ENCODE measurements around the gene DEFB129. TPM values are rescaled to one million over a fixed set of nuclear protein-coding genes. Genes with fewer than 3 reads are reported as not detected.
A peak's percentile ranks its signal among the peaks of the same experiment; 100 is the strongest.
"Not testable (repeated sequence)": the region's sequence is repeated elsewhere in the genome, so short reads cannot be mapped to it uniquely, and the experiment has no call there.

Gene DEFB129
- total and polyA plus RNA-seq, 11 donors = not detected

GRCh38 chr20:198225-198624 lies 28.8 kb upstream of the DEFB129 start:
- intact Hi-C loops (cut with DNase I) = no loop called here
- Histone ChIP-seq H3K4me3 (no peak overlapping the region), H3K9me3 (peaks cover 0 to 4% (median 0%) of the 10 kb centered on the region in 12 donors), H3K27me3 (peaks cover 0 to 2% (median 0%) of the 10 kb centered on the region in 9 donors), H3K27ac (no peak overlapping the region), H3K4me1 (no peaks in the 10 kb centered on the region), H3K36me3 (no peaks in the 10 kb centered on the region)
- ATAC-seq = no peak
- TF ChIP-seq POLR2A (IDR thresholded peaks at IDR 0.05) = no peak
- TF ChIP-seq, protein P1, sequence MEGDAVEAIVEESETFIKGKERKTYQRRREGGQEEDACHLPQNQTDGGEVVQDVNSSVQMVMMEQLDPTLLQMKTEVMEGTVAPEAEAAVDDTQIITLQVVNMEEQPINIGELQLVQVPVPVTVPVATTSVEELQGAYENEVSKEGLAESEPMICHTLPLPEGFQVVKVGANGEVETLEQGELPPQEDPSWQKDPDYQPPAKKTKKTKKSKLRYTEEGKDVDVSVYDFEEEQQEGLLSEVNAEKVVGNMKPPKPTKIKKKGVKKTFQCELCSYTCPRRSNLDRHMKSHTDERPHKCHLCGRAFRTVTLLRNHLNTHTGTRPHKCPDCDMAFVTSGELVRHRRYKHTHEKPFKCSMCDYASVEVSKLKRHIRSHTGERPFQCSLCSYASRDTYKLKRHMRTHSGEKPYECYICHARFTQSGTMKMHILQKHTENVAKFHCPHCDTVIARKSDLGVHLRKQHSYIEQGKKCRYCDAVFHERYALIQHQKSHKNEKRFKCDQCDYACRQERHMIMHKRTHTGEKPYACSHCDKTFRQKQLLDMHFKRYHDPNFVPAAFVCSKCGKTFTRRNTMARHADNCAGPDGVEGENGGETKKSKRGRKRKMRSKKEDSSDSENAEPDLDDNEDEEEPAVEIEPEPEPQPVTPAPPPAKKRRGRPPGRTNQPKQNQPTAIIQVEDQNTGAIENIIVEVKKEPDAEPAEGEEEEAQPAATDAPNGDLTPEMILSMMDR (IDR thresholded peaks at IDR 0.05) = no peak
- DNase-seq = no peak
- 68 to 87% (median 82%) methylated on average over 1 of the region's 1 CpG for WGBS, 4 donors

GRCh38 chr20:199996-200395 lies 27.1 kb upstream of the DEFB129 start:
- Histone ChIP-seq H3K9me3 (peaks cover 0 to 4% (median 0%) of the 10 kb centered on the region in 12 donors), H3K4me3 (no peak overlapping the region), H3K4me1 (no peaks in the 10 kb centered on the region), H3K27me3 (peaks cover 0 to 2% (median 0%) of the 10 kb centered on the region in 9 donors), H3K27ac (no peak overlapping the region), H3K36me3 (no peaks in the 10 kb centered on the region)
- ATAC-seq (no peak), DNase-seq (no peak)
- intact Hi-C loops (cut with DNase I) = loop anchor here in 2 of 10 donors (10.0 kb wide), 1 partner anchor 135 kb away; no protein-coding TSS in a partner anchor
- WGBS, 4 donors = 62 to 87% (median 67%) methylated on average over 4 of the region's 4 CpGs
- no peak for TF ChIP-seq POLR2A (IDR thresholded peaks at IDR 0.05)
- TF ChIP-seq, protein P1 (IDR thresholded peaks at IDR 0.05) = no peak

DNA sequence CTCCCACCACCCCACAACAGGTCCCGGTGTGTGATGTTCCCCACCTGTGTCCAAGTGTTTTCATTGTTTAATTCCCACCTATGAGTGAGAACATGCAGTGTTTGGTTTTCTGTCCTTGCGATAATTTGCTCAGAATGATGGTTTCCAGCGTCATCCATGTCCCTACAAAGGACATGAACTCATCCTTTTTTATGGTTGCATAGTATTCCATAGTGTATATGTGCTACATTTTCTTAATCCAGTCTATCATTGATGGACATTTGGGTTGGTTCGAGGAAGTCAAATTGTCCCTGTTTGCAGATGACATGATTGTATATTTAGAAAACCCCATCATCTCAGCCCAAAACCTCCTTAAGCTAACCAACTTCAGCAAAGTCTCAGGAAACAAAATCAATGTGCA lies 23.4 kb upstream of the DEFB129 start:
- not testable (repeated sequence) for ATAC-seq, DNase-seq, H3K4me3 ChIP-seq, H3K9me3 ChIP-seq, H3K36me3 ChIP-seq, H3K27me3 ChIP-seq, H3K4me1 ChIP-seq, H3K27ac ChIP-seq
- WGBS, 4 donors = 69 to 77% (median 72%) methylated on average over 4 of the region's 4 CpGs
- intact Hi-C loops (cut with DNase I) = loop anchor here in 2 of 10 donors (10.0 kb wide), 1 partner anchor 131 kb away; no protein-coding TSS in a partner anchor

DNA sequence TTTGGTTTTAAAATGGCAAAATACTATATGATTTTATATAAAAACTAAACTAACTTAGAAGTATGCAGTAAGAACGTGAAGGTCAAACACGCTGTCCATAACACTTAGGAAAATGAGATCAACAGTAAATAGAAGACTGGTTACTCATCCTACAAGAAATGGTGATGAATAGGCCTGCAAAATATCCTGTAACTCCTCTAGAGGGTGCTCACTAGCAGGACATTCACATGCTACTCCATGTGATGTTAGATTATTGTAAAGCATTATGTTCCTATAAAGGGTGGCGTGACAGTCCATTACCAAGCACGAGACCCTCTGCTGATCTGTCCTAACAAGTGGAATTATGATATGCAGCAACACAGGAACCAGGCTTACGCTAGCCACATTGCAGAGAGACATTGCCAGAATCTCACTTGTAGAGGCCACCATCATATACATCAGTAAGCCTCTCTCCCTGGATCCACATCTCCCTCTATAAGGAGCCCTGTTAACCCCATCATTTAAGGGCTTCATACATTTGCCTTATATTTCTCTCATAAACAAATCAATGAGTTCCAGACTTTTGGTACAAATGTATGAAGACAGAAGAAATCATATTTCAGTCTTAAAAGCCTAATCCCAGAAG lies 18.0 kb upstream of the DEFB129 start:
- TF ChIP-seq POLR2A (IDR thresholded peaks at IDR 0.05) = no peak
- TF ChIP-seq, protein P1 (IDR thresholded peaks at IDR 0.05) = peak; percentile 15 to 67 (median 50)
- Histone ChIP-seq H3K27ac (no peak overlapping the region), H3K27me3 (no peaks in the 10 kb centered on the region), H3K4me3 (no peak overlapping the region), H3K9me3 (no peaks in the 10 kb centered on the region), H3K4me1 (peaks cover 0 to 8% (median 0%) of the 10 kb centered on the region in 12 donors), H3K36me3 (no peaks in the 10 kb centered on the region)
- DNase-seq = no peak
- peak in 3 of 4 donors; percentile 71 to 77 (median 76) for ATAC-seq
- intact Hi-C loops (cut with DNase I) = loop anchor here in 3 of 10 donors (5.0 to 10.0 kb wide), 2 partner anchors 123 to 126 kb away; no protein-coding TSS in a partner anchor
- 18 to 29% (median 24%) methylated on average over 5 of the region's 5 CpGs for WGBS, 4 donors
